HEK293 (cell line): ENCODE results near the gene SEMA4D.

Source experiments
- CTCF ChIP-seq: fragments of 450-650 bp; formaldehyde crosslinking; IDR thresholded peaks from 2 replicates; pipeline ENCODE4 v1.5.1; 2016; ENCODE audit warnings: missing biosample characterization, missing genetic modification characterization
- ELK4 ChIP-seq: IDR thresholded peaks from 2 replicates; pipeline ENCODE4 v1.6.1; 2011; ENCODE audit warnings: mild to moderate bottlenecking, low read depth, low read length, borderline replicate concordance

- TF ChIP-seq ELK4 (no peak), CTCF (tag by site-specific recombination) (no peak)
Measured at GRCh38 chr9:89340332-89340731, 157.6 kb downstream of the SEMA4D start.
